Right lung (tissue), 10 donors: Measurements from ENCODE around the gene MTRFR. TPM values are rescaled to one million over a fixed set of nuclear protein-coding genes. Genes with fewer than 3 reads are reported as not detected.
"Not testable (repeated sequence)": the region's sequence is repeated elsewhere in the genome, so short reads cannot be mapped to it uniquely, and the experiment has no call there.

Source experiments
- DNase-seq, 2 donors: peaks; one replicate each; pipeline ENCODE4 v3.0.0-alpha.2; 2013
- long read RNA-seq, 8 donors: transcript quantifications; one replicate each; lab custom pipeline, GENCODE V29; 2026
- polyA plus RNA-seq, 5 donors: library from polyadenylated mRNA; unstranded; fragments of 120-200 nt; gene quantifications; one replicate each; pipeline versions ENCODE4 v1.2.1 to v1.2.3, GENCODE V29; 2013; ENCODE audit warnings: inconsistent platforms in 1 of 5, low replicate concordance in 1 of 5; ENCODE audit not compliant: insufficient read length in 5 of 5, insufficient read depth in 1 of 5

MTRFR gene
- polyA plus RNA-seq: 10 to 100 TPM; 24.5 to 26.2 (median 25.8) TPM
- long read RNA-seq, donor 1, transcript C12orf65-201 (3 exons, 2,073 nt): major isoform, 13 of 637 reads
- long read RNA-seq, donor 1, partial matches to known transcripts: 589 of 637 reads
- long read RNA-seq, donor 1, other reads (novel, unspliced or antisense): 32 of 637 reads
- long read RNA-seq, donor 2, partial matches to known transcripts: 362 of 407 reads
- long read RNA-seq, donor 2, other reads (novel, unspliced or antisense): 39 of 407 reads
- long read RNA-seq, donor 3, transcript C12orf65-201 (3 exons, 2,073 nt): major isoform, 9 of 488 reads
- long read RNA-seq, donor 3, partial matches to known transcripts: 437 of 488 reads
- long read RNA-seq, donor 3, other reads (novel, unspliced or antisense): 37 of 488 reads
- long read RNA-seq, donor 4, transcript C12orf65-201 (3 exons, 2,073 nt): major isoform, 14 of 766 reads
- long read RNA-seq, donor 4, partial matches to known transcripts: 717 of 766 reads
- long read RNA-seq, donor 4, other reads (novel, unspliced or antisense): 34 of 766 reads
- long read RNA-seq, donor 5, transcript C12orf65-201 (3 exons, 2,073 nt): major isoform, 25 of 28 reads
- long read RNA-seq, donor 5, partial matches to known transcripts: 0 of 28 reads
- long read RNA-seq, donor 5, other reads (novel, unspliced or antisense): 0 of 28 reads
- long read RNA-seq, donor 6, transcript C12orf65-201 (3 exons, 2,073 nt): major isoform, 15 of 18 reads
- long read RNA-seq, donor 6, partial matches to known transcripts: 0 of 18 reads
- long read RNA-seq, donor 6, other reads (novel, unspliced or antisense): 0 of 18 reads
- long read RNA-seq, donor 7, partial matches to known transcripts: 0 of 3 reads
- long read RNA-seq, donor 7, other reads (novel, unspliced or antisense): 0 of 3 reads
- long read RNA-seq, donor 8, partial matches to known transcripts: 284 of 299 reads
- long read RNA-seq, donor 8, other reads (novel, unspliced or antisense): 11 of 299 reads

- peak; percentile 99 to 100 for DNase-seq
Measured at GRCh38 chr12:123232807-123233504, at the start of gene MTRFR, which contains the start of gene MPHOSPH9. TSS of gene MTRFR (plus strand) at chr12:123233436. CDS start at chr12:123253675, 20,239 bp downstream. TSS of gene MPHOSPH9 (minus strand) at chr12:123233141. CDS start at chr12:123230364, 2,777 bp downstream.

GRCh38 chr12:123187637-123188036 is 45.6 kb upstream of the MTRFR start:
- no peak for DNase-seq

- DNase-seq: no peak
Measured at GRCh38 chr12:123199936-123200335, 33.3 kb upstream of the MTRFR start.

- no peak for DNase-seq
Measured at GRCh38 chr12:123200414-123200813, 32.8 kb upstream of the MTRFR start.

GRCh38 chr12:123206794-123207193 is 26.4 kb upstream of the MTRFR start:
- not testable (repeated sequence) for DNase-seq

- DNase-seq: not testable (repeated sequence)
Measured at GRCh38 chr12:123207815-123208214, 25.4 kb upstream of the MTRFR start.

- DNase-seq: no peak
Measured at GRCh38 chr12:123223241-123223668, 10.0 kb upstream of the MTRFR start.

GRCh38 chr12:123225443-123225842 is 7.8 kb upstream of the MTRFR start:
- no peak for DNase-seq

- no peak for DNase-seq
Measured at GRCh38 chr12:123227581-123228258, 5.5 kb upstream of the MTRFR start.

GRCh38 chr12:123229051-123229450 is 4.2 kb upstream of the MTRFR start:
- DNase-seq: no peak

GRCh38 chr12:123231931-123232330 is 1.3 kb upstream of the MTRFR start:
- DNase-seq: no peak

GRCh38 chr12:123232472-123232806 is 797 bp upstream of the MTRFR start:
- no peak for DNase-seq

GRCh38 chr12:123233505-123234308 is 471 bp downstream of the MTRFR start:
- no peak for DNase-seq

GRCh38 chr12:123237646-123238329 is 4.6 kb downstream of the MTRFR start:
- DNase-seq: peak in 1 of 2 donors; percentile 35

- DNase-seq: no peak
Measured at GRCh38 chr12:123238330-123238682, 5.1 kb downstream of the MTRFR start.

GRCh38 chr12:123238961-123239360 is 5.7 kb downstream of the MTRFR start:
- no peak for DNase-seq

GRCh38 chr12:123242116-123242904 is 9.1 kb downstream of the MTRFR start:
- no peak for DNase-seq

GRCh38 chr12:123243671-123244262 is 10.5 kb downstream of the MTRFR start:
- no peak for DNase-seq
